Measurements from ENCODE around the gene DNAJA2. TPM values are rescaled to one million over a fixed set of nuclear protein-coding genes. Genes with fewer than 3 reads are reported as not detected.
A peak's percentile ranks its signal among the peaks of the same experiment; 100 is the strongest.

DNAJA2 gene
- total and polyA plus RNA-seq, 9 of the 15 experiments (the other 6 are each of a cell fraction or from before 2014, with no cell fraction given): 24.1 to 75.9 (median 50.7) TPM

DNA sequence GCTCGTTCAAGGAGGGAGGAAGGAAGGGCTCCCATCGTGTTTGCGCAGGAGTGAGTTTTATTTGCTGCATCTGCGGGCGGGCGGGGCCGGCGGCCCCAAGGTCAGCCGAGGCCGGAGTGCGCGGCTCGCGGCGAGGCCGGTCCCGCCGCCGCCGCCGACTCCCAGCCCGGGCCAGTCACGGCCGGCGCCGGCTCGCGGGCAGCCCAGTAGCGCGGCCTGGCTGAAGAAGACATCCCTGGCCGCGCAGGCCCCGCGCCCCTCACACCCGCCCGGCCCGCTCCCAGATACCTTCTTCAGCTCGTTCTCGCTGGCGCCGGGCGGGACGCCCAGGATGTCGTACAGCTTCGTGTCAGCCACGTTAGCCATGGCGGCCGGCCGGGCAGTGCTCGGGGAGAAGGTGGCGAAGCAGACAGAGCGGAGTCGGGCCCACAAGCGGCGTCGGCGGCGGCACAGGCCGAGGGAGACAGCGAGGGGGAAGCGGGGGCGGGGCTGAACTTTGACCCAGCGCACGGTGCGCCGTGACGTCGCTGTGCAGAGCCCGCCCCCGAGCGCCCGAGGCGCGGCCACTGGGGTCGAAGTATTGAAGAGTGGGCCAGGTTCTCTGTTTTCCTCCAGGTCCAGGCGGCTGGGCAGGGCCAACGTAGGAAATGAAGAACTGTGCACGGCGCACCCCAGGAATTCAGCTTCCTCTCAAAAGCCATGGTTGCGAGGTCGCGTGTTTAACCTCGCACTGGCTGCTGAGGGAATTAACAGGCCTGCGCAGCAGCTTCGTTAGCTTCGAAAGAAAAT lies at the start of gene DNAJA2 (continued):
- TF ChIP-seq ZNF239 (CRISPR knock-in tag; IDR thresholded peaks at IDR 0.05) (no peak), ZNF780A (CRISPR knock-in tag; IDR thresholded peaks at IDR 0.05) (no peak), YY1 (IDR thresholded peaks at IDR 0.05; ENCODE audit: borderline replicate concordance in 1 of 3, control insufficient read depth in 1 of 3, extremely low read depth in 1 of 3, insufficient read depth in 3 of 3, insufficient read length in 1 of 3, insufficient replicate concordance in 2 of 3, low read depth in 1 of 3, low read length in 2 of 3) (peak in 1 of 3 experiments; percentile 57), RAD51 (IDR thresholded peaks at IDR 0.05; ENCODE audit: borderline replicate concordance, low read depth) (no peak), MEIS2 (IDR thresholded peaks at IDR 0.05; ENCODE audit: partially characterized antibody) (peak; percentile 8)

DNA sequence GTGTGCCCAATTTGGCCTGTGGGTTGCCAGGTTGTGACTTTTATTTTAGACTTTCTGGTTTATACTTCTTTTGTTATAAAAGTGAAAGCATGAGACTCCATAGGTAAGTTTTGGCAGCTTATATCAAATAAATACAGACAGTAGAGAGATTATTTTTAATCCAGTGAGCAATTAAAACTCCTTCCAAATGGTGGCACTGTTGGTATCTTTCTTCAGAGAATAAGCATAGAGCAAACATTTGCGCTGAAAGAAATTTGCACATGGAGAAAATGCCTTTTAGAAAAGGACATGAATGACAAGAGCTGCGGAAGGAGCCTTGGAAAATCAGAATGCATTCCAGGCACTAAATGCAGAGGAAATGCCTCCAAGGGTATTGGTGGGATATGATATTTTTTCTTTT lies 46.1 kb upstream of the DNAJA2 start:
- peaks cover 20 to 35% of the 10 kb centered on the region in 2 experiments for H3K27me3 ChIP-seq (ENCODE audit: control insufficient read depth in 2 of 2, insufficient read depth in 2 of 2, low read length in 2 of 2)
- no peaks in the 10 kb centered on the region for H4K20me1 ChIP-seq (replicated peaks; ENCODE audit: control insufficient read depth, insufficient read depth, low read length)
- in situ Hi-C loops (cut with MboI): no loop called here
- no peak overlapping the region for H3K4me2 ChIP-seq (ENCODE audit: insufficient read depth, low read length)
- H3K27ac ChIP-seq (ENCODE audit: extremely low read depth, low read depth, low read length): no peak overlapping the region
- H3K9me3 ChIP-seq (replicated peaks; ENCODE audit: control insufficient read depth, insufficient read depth, low read depth, low read length): no peaks in the 10 kb centered on the region
- no TSS peak for BruUV-seq (replicated peaks)
- no peaks in the 10 kb centered on the region for H3K79me2 ChIP-seq (ENCODE audit: control insufficient read depth, insufficient read depth, low read length)
- CTCF ChIA-PET (ENCODE audit: low intra/inter-chr PET ratio): interaction anchor here (0.6 to 0.7 kb wide), 3 partner anchors 142 to 777 kb away, joined by 3 read pairs; no protein-coding TSS in a partner anchor
- no peak overlapping the region for H3K4me3 ChIP-seq
- no peak overlapping the region for H2AFZ ChIP-seq (ENCODE audit: low read depth, low read length)
- TF ChIP-seq RAD21 (CRISPR knock-in tag; conservative IDR thresholded peaks at IDR 0.05 in 1 of 2, IDR thresholded peaks at IDR 0.05 in 1 of 2) (peak in 1 of 2 experiments; percentile 37; a peak in 2 of 4 replicates), ESRRA (IDR thresholded peaks at IDR 0.05; ENCODE audit: borderline replicate concordance, low read depth) (no peak), TCF3 (CRISPR knock-in tag; IDR thresholded peaks at IDR 0.05) (no peak), BRD4 (IDR thresholded peaks at IDR 0.05) (no peak), ZNF699 (CRISPR knock-in tag; IDR thresholded peaks at IDR 0.05; ENCODE audit: insufficient replicate concordance) (no peak), ARID3A (IDR thresholded peaks at IDR 0.05; ENCODE audit: borderline replicate concordance, low read depth, low read length) (0 out of 2 replicates have a peak, but pooled peaks have one; percentile 61)
- TF ChIP-seq, protein P1, sequence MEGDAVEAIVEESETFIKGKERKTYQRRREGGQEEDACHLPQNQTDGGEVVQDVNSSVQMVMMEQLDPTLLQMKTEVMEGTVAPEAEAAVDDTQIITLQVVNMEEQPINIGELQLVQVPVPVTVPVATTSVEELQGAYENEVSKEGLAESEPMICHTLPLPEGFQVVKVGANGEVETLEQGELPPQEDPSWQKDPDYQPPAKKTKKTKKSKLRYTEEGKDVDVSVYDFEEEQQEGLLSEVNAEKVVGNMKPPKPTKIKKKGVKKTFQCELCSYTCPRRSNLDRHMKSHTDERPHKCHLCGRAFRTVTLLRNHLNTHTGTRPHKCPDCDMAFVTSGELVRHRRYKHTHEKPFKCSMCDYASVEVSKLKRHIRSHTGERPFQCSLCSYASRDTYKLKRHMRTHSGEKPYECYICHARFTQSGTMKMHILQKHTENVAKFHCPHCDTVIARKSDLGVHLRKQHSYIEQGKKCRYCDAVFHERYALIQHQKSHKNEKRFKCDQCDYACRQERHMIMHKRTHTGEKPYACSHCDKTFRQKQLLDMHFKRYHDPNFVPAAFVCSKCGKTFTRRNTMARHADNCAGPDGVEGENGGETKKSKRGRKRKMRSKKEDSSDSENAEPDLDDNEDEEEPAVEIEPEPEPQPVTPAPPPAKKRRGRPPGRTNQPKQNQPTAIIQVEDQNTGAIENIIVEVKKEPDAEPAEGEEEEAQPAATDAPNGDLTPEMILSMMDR (IDR thresholded peaks at IDR 0.05 in 2 of 3, conservative IDR thresholded peaks at IDR 0.05 in 1 of 3; ENCODE audit: insufficient read depth in 2 of 3, low read depth in 1 of 3, low read length in 3 of 3): peak in 1 of 3 experiments; percentile 39; a peak in 1 of 6 replicates
- TF ChIP-seq, protein P2, sequence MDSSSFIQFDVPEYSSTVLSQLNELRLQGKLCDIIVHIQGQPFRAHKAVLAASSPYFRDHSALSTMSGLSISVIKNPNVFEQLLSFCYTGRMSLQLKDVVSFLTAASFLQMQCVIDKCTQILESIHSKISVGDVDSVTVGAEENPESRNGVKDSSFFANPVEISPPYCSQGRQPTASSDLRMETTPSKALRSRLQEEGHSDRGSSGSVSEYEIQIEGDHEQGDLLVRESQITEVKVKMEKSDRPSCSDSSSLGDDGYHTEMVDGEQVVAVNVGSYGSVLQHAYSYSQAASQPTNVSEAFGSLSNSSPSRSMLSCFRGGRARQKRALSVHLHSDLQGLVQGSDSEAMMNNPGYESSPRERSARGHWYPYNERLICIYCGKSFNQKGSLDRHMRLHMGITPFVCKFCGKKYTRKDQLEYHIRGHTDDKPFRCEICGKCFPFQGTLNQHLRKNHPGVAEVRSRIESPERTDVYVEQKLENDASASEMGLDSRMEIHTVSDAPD (CRISPR knock-in tag; IDR thresholded peaks at IDR 0.05): no peak
- FAIRE-seq: no peak
- no peak for DNase-seq (ENCODE audit: extremely low read depth in 1 of 4, low spot score in 3 of 4)
- intact Hi-C loops (cut with micrococcal nuclease): no loop called here
- no peak overlapping the region for H3K9ac ChIP-seq (ENCODE audit: insufficient read depth in 1 of 2, low read depth in 2 of 2, low read length in 2 of 2)
- POLR2A ChIA-PET: interaction anchor here (0.8 kb wide), 1 partner anchor 70 kb away, joined by 3 read pairs; no protein-coding TSS in a partner anchor
- no peak for ATAC-seq
- WGBS (ENCODE audit: insufficient coverage, low coverage, missing lambda C conversion rate): 18% methylated on average over 2 of the region's 2 CpGs
- H3K4me1 ChIP-seq (replicated peaks in 1 of 2; ENCODE audit: control insufficient read depth in 2 of 2, insufficient read depth in 2 of 2, low read length in 2 of 2): no peaks in the 10 kb centered on the region
- no peaks in the 10 kb centered on the region for H3K9me1 ChIP-seq (ENCODE audit: control insufficient read depth, insufficient read depth, low read length)
- no peaks in the 10 kb centered on the region for H3K36me3 ChIP-seq (ENCODE audit: control insufficient read depth, insufficient read depth, low read length)
